ENCODE data around the gene ERBIN.
"Not testable (repeated sequence)": the region's sequence is repeated elsewhere in the genome, so short reads cannot be mapped to it uniquely, and the experiment has no call there.

ERBIN gene

DNA sequence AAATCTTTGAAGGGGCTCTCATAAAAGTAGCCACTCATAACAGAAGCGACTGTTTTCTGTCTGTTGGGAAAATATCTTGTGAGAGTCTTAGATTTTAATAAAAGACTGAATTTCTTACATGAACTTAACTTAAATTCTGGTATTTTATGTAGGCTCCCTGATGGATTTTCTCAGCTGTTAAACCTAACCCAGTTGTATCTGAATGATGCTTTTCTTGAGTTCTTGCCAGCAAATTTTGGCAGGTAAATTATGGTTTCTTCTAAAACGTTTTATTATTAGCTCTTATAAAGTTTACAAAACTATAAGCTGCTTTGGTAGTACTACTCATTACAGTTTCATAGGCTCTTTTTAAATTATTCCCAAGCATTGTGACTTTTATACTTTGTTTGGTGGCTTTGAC lies 87.0 kb downstream of the ERBIN start:
- DNase-seq: no peak

DNA sequence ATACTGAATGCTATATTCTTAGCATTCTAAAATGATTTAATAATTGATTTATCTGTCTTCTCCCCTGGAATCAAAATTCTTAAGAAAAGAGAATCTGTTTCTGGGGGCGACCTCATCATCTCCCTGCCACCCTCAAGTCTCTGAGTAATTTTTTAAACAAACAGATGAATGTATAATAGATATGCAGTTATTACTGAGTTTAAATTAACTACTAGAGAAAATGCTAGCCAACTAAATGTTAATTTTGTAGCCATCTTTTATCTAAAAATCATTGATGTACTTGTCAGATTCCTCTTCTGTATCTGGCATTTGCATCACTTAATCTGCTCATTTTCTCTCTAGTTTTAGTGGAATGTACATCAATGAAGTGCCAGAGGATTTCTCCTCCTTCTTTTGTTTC lies 87.5 kb downstream of the ERBIN start:
- DNase-seq: no peak

DNA sequence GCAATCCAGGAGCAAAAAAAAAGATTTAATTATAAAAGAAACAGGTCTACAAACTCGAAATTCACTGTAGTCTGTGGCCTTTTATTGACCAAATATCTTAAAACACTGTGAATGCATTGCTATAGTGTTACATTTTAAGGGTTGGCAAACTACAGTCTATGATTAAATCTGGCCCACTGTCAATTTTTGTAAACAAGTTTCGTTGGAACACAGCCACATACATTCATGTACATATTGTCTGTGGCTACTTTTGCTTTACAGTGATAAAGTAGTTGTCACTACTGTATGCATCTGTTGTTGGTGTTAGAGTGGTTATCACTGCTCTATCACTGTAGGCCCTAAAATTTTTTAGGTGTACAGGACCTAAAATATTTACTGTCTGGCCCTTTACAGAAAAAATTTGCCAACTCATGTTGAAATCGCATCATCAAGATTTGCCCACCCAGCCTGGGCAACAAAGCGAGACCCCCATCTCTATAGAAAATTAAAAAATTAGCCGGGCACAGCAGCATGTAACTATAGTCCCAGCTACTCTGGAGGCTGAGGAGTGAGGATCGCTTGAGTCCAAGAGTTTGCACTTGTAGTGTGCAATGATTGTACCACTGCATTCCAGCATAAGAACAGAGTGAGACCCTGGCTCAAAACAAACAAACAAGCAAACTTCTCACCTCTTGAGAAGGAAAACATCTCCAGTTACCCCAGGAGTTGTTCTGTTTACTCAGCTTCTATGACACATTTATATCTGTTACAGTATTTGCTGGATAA lies 89.0 kb downstream of the ERBIN start:
- no peak for DNase-seq

DNA sequence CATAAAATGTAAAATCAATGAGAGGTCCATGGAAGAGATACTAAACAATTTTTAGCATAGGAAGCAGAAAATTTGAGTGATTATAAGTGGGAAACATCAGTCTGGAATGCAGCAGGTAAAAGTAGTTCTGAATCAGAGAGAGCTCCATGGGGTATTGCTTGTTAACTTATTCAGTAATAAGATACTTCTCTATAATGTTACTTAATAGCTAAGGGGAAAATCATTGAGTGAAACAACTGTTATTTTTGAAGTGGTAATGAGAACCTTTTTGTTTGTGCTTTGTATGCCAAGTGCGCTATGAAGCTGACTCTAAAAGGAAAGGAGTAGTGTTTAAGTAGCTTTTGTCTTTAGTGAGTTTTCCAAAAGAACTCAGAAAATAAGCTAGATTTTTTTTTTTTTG lies 95.2 kb downstream of the ERBIN start:
- DNase-seq: no peak

DNA sequence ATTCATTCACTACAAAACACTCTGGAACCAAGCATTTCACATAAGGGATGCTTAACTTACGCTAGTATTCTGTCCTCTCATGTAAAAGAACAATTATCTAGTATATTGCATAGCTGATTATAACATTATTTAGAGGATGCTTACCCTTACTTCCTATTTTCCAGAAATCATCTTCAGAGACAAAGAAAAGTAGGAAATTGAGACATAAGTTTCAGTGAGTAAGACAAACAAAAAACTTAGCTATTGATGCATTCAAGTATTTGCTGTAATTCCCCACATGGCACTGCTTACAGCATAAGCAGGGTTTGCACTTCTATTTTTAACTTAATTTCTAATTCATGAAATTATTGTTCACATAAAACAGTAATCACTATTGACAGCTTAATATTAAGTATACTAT lies 112.9 kb downstream of the ERBIN start:
- no peak for DNase-seq

DNA sequence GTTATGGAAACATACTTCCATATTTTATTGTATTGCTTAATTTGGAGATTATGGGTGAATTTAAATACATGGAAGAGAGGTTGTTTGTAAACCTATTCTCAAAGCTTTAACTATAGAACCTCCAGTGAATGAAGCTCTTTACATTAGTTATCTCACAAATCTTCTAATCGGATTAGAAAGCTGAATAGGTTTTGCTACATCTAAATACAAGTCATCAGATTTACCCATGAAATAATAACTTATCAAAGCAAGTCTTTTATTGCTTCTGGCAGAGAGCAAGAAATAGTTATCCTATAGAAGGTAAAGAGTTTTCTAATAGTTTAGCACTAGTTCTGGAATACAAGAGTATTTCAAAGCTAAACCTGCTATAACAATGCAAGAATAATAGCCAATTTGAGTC lies 113.3 kb downstream of the ERBIN start:
- no peak for DNase-seq

DNA sequence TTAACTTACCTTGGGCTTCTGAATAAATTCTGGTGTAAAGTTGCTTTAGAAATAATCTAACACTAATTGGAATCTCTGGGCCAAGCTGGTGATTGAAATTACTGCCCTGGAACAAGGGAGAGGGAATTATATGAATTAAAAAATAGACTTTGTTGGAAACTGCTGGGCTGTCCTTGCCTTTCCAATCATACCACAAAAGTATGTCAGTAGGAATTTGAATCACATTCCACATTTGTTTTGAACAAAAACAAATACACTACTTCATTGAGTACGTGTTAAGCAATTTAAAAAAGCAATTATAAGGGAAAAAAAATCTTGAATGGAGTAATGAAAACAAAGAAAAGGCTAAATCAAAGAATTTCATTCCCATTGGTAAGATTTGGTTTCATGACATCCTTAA lies 115.3 kb downstream of the ERBIN start:
- DNase-seq: no peak

DNA sequence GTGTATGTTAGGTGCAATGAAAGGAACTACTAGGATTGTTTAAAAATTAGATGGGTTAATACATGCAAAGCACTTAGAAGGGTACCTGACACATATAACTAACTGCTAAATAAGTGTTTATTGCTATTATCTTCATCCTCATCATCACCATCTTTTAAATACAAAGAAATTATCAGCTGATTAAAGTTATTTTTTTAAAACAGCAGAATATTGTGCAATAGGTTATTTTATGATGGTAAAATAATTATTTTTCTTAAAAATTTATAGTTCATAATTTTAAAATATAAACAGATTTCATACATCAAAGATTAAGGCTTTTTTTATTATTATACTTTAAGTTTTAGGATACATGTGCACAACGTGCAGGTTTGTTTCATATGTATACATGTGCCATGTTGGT lies 130.9 kb downstream of the ERBIN start:
- DNase-seq: no peak

DNA sequence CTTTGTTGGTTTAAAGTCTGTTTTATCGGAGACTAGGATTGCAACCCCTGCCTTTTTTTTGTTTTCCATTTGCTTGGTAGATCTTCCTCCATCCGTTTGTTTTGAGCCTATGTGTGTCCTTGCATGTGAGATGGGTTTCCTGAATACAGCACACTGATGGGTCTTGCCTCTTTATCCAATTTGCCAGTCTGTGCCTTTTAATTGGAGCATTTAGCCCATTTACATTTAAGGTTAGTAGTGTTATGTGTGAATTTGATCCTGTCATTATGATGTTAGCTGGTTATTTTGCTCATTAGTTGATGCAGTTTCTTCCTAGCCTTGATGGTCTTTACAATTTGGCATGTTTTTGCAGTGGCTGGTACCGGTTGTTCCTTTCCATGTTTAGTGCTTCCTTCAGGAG lies 134.9 kb downstream of the ERBIN start:
- DNase-seq: not testable (repeated sequence)

DNA sequence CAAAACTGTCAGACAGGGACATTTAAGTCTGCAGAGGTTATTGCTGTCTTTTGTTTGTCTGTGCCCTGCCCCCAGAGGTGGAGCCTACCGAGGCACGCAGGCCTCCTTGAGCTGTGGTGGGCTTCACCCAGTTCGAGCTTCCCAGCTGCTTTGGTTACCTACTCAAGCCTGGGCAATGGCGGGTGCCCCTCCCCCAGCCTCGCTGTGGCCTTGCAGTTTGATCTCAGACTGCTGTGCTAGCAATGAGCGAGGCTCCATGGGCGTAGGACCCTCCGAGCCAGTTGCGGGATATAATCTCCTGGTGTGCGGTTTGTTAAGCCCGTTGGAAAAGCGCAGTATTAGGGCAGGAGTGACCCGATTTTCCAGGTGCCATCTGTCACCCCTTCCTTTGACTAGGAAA lies 136.7 kb downstream of the ERBIN start:
- not testable (repeated sequence) for DNase-seq

DNA sequence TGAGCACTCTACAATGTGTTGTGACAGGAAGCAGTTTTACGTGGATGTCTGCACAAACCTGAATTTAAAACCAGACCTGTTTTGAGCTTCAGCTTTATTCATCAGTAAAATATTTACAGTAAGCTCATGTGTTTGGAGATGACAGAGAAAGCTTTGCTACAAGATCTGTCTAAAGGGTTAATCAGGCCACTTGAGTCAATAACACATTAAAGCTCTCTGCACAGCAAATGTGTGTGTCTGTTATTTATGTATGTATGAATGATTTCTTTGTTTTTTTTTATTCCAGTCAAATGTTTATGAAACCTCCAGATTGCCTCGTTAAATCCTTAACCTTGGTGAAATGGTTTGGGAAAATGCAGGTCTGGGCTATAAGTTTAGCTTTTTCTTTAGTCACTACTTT lies 140.5 kb downstream of the ERBIN start:
- no peak for DNase-seq

DNA sequence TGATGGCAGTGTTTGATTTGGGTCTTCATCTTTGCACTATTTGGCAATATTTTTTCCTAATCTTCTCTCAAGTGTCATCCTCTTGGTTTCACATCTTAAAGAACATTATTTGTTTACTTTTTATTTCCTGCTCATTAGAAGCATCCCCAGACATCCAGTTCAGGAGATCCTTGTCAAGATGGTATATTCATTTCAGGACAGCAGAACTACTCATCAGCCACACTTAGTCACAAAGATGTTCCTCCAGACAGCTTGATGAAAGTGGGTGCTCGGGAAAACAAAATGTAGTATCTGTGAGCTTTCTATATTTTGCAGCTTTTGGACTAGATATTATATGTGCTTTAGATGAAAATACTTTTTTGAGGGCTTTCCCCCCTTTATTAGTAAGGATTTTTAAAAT lies 145.7 kb downstream of the ERBIN start:
- no peak for DNase-seq

DNA sequence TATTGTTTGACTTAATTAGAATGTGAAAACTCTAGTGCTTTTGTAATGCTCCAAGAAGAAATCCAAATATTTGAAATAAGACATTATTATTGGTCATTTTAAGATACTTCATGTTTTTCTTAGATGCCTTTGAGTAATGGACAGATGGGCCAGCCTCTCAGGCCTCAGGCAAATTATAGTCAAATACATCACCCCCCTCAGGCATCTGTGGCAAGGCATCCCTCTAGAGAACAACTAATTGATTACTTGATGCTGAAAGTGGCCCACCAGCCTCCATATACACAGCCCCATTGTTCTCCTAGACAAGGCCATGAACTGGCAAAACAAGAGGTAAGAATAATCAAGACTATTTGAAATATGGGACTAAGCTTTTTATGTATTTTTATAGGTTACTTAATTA lies 148.5 kb downstream of the ERBIN start:
- DNase-seq: no peak

DNA sequence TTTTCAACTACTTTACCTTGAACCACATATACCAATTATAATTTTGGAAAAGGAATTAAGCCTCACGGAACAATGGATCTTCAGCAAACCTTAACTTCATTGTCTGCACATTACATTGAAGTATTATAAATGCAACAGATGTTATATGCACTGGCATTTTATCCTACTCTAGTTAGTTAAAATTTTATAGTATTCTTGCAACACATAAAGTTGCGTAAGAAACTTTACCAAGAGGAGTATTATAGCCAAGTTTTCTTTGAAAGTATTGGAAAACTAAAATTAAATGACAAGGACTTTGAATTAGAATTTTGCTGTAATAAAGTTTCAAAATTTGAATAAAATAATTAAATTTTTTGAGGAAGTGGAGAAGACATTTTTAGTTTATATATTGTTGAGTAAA lies 154.3 kb downstream of the ERBIN start:
- DNase-seq: no peak

DNA sequence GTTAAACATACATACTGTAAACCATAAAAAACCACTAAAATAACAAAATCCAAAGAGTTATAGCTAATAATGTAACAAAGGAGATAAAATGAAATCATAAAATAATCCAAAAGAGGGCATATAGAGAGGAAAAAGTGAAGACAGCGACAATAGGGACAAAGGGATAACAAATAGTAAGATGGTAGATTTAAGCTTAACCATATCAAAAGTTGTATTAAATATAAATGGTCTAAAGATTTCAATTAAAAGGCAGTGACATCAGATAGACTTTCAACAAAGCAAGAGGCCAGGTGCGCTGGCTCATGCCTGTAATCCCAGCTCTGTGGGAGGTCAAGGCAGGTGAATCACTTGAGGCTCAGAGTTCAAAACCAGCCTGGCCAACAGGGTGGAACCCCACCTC lies 163.0 kb downstream of the ERBIN start:
- no peak for DNase-seq

DNA sequence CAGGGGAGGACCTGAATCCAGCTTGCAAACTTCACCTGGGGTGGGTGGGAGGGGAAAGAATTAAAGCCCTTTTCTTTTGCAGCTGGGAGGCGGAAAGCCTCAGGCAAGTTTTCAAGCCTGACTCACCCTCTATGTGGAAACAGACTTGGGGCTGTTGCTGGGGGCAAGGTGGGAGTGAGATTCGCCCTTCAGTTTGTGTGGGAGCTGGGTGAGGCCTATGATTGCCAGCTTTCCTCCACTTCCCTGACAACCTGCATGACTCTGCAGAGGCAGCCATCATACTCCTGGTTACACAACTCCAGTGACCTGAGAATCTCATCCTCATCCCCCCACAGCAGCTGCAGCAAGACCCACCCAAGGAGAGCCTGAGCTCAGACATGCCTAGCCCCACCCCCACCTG lies 174.5 kb downstream of the ERBIN start:
- no peak for DNase-seq

DNA sequence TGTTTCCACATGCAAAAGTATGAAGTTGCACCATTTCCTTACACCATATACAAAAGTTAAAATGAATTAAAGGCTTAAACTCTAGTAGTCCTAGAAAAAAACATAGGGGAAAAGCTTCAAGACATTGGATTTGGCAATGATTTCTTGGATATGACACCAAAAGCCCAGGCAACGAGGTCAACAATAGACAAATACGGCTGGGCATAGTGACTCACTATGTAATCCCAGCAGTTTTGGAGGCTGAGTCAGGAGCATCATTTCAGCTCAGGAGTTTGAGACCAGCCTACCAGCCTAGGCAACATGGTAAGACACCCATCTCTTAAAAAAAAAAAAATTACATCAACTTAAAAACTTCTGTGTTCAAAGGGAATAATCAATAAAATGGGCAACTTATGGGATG lies 186.8 kb downstream of the ERBIN start:
- no peak for DNase-seq

DNA sequence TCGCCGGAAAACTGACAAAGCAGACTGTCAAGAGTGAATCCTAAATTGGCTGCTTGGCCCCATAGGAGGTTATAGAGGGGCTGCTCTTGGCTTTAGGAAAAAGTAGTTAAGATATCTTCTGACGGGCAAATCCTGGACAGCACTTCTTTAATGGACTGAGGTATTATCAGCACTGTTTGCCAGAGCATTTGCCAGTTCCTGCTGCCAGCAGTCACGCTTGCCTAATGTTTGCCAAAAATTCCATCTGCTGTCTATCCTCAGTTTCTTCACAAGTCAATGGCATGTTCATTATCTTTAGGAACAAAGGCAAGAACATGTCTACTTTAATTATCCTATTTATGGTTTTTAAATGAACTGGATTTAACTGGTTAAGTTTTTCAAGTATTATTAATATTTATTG lies 191.9 kb downstream of the ERBIN start:
- DNase-seq: no peak

DNA sequence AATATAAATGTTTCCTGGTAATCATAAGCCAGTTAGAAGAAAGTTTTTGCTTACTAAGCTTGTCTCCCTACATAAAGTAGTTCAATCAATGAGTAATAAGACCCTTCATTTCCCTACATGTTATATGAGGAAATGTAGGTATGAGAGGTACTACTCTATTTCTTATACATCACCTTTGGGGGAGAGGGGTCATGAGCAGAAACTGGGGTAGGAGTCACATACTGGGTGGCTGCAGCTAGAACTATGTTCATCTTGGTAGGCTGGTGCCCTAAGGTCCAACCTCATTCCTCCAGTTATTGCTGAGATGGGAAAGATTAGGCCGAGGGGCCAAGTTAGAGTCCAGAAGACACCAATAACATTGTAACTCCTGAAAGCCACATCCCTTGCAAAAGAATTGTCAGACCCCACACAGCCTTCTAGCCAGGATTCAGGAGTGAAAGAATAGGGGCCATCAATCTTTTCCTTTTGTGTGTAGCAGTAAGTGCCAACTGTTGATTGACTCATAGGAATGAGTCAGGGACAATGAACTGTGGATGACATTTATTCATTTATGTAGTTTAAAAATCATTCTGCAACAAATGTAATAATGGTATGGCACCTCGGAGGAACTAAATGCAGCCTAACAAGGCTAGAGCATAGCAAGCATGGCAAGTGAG lies 196.1 kb downstream of the ERBIN start:
- DNase-seq: no peak

DNA sequence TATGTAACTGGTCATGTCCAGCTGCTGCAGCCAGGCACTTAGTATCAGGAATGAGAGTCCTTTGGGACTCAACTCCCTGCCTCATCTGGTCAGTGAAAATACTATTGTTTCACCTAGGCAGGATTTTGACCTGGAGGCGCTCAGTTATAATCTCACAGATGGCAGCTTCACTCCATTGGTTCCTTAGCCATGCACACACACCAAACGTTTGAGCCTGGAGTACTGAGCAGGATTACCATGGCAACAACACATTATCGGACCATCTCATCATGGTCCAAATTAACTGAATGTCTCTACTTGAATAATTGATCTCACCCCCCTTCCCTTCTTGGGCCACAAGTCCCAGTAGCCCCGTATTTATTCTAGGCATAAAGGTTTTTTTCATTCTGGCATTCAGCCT lies 202.8 kb downstream of the ERBIN start:
- DNase-seq: no peak

DNA sequence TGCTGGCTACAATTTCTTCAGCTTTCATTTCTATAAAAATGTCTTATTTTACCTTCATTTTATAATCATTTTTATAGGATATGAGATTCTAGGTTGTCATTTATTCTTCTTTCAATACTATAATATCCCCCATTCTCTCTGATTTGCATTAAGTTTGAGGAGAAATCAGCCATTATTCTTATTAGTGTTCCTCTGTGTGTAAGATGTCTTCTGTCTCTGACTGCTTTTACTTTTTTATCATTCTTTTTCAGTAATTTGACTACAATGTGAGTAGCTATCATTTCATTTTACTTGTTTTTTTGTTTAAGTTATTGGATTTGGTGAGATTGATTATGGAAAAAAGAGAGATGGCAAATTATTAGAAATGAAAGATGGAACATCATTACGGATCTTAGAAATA lies 204.1 kb downstream of the ERBIN start:
- DNase-seq: no peak
